Peyer's patch (tissue), 4 donors: Measurements from ENCODE around the gene ITGA11. TPM values are rescaled to one million over a fixed set of nuclear protein-coding genes. Genes with fewer than 3 reads are reported as not detected.

Source experiments
- DNase-seq, 3 donors: peaks; one replicate each; pipeline ENCODE4 v3.0.0-alpha.2; 2017 to 2019
- H3K27ac ChIP-seq, 4 donors: fragments of 200-600 bp; sonication (generic); one replicate each; pipeline ENCODE4 v1.5.1; 2016 to 2019
- H3K27me3 ChIP-seq, 2 donors: fragments of 200-600 bp; sonication (generic); one replicate each; pipeline ENCODE4 v1.5.1; 2019
- H3K36me3 ChIP-seq, 3 donors: fragments of 200-600 bp; sonication (generic); one replicate each; pipeline ENCODE4 v1.5.1; 2016 to 2019
- H3K4me1 ChIP-seq, 4 donors: fragments of 200-600 bp; sonication (generic); one replicate each; pipeline ENCODE4 v1.5.1; 2016 to 2019
- H3K4me3 ChIP-seq, 4 donors: fragments of 200-600 bp; sonication (generic); 1 replicate in 3 of 4; 2 replicates in 1 of 4; pipeline ENCODE4 v1.5.1; 2016 to 2019; ENCODE audit warnings: mild to moderate bottlenecking in 1 of 4
- H3K9me3 ChIP-seq, 4 donors: fragments of 200-600 bp; sonication (generic); one replicate each; pipeline ENCODE4 v1.5.1; 2016 to 2019; ENCODE audit warnings: mild to moderate bottlenecking in 1 of 4
- CTCF ChIP-seq, 6 experiments: fragments of 450-650 bp in 4 of 6; fragments of 200-600 bp in 2 of 6; sonication (generic) in 1 of 6; IDR thresholded peaks; one replicate each; pipeline ENCODE4 v1.5.1; 2017 to 2019; ENCODE audit warnings: antibody characterized with exemption in 6 of 6, mild to moderate bottlenecking in 3 of 6, moderate library complexity in 1 of 6
- POLR2A ChIP-seq, 2 donors: fragments of 450-650 bp; IDR thresholded peaks; one replicate each; pipeline ENCODE4 v1.5.1; 2017; ENCODE audit warnings: antibody characterized with exemption in 2 of 2, mild to moderate bottlenecking in 2 of 2, moderate library complexity in 2 of 2
- total RNA-seq, 4 donors: library from RNA; depleted of rRNA; stranded (reverse); fragments of >200 nt; gene quantifications; one replicate each; pipeline ENCODE4 v1.1.0, GENCODE V29; 2016

ITGA11 gene
- total RNA-seq, 4 donors from 2014 or later: 0.88 to 24.8 (median 2.6) TPM

GRCh38 chr15:68439506-68439905, 7.5 kb upstream of the ITGA11 start:
- Histone ChIP-seq H3K27me3 (no peaks in the 10 kb centered on the region), H3K4me1 (no peaks in the 10 kb centered on the region), H3K4me3 (no peak overlapping the region), H3K27ac (no peak overlapping the region), H3K9me3 (no peaks in the 10 kb centered on the region), H3K36me3 (no peaks in the 10 kb centered on the region)
- peak in 1 of 3 donors; percentile 23 for DNase-seq
- TF ChIP-seq CTCF (IDR thresholded peaks at IDR 0.05) (no peak), POLR2A (IDR thresholded peaks at IDR 0.05) (no peak)

- no peak overlapping the region for H3K4me3 ChIP-seq
- no peak overlapping the region for H3K27ac ChIP-seq
- H3K27me3 ChIP-seq: peaks cover 0 to 8% of the 10 kb centered on the region in 2 donors
- H3K9me3 ChIP-seq: no peaks in the 10 kb centered on the region
- TF ChIP-seq POLR2A (IDR thresholded peaks at IDR 0.05) (no peak), CTCF (IDR thresholded peaks at IDR 0.05) (no peak)
- H3K36me3 ChIP-seq: no peaks in the 10 kb centered on the region
- H3K4me1 ChIP-seq: peaks cover 0 to 9% (median 0%) of the 10 kb centered on the region in 4 donors
- no peak for DNase-seq
Observed at GRCh38 chr15:68436680-68437079, 4.7 kb upstream of the ITGA11 start.

DNA sequence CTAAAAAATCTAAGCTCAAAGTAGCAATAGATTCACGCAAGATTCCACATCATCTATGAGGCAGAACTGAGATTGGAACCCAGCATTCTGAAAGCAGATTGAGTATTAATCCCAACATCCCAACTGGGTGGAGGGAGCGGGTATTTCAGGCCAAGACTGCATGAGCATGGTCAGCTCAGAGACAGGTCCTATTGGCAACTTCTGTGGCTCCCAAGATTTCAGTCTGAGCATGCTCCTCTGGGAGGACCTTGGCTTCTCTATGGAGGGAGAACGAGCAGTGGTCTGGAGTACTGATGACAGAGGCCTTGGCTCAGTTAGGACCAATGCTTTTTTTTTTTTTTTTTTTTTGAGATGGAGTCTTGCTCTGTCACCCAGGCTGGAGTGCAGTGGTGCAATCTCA, 4.0 kb upstream of the ITGA11 start:
- DNase-seq: no peak
- H3K27ac ChIP-seq: no peak overlapping the region
- H3K4me1 ChIP-seq: peaks cover 0 to 16% (median 0%) of the 10 kb centered on the region in 4 donors
- no peaks in the 10 kb centered on the region for H3K36me3 ChIP-seq
- H3K9me3 ChIP-seq: no peaks in the 10 kb centered on the region
- H3K27me3 ChIP-seq: peaks cover 0 to 14% of the 10 kb centered on the region in 2 donors
- H3K4me3 ChIP-seq: no peak overlapping the region
- TF ChIP-seq CTCF (IDR thresholded peaks at IDR 0.05) (no peak), POLR2A (IDR thresholded peaks at IDR 0.05) (no peak)

DNA sequence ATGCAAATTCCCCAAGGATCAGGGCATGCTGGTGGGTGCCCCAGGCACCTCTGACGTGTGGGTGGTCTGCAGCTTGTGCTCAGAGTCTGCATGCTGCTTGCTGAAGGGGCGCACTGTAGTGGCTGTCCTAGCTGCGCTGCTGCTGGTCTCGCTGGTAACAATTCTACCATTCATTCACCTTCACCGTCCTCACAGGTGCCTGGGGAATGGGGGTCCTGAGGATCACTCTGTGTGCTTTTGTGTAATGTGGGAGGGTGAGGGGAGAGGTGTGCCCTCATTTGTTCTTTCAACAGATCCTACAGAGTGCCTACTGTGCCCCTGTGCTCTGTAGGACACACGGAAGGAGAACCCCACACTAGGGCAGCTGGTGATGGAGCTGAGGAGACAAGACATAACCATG, 2.1 kb upstream of the ITGA11 start:
- DNase-seq: peak in 1 of 3 donors; percentile 17
- Histone ChIP-seq H3K27ac (no peak overlapping the region), H3K9me3 (no peaks in the 10 kb centered on the region), H3K4me1 (peaks cover 0 to 17% (median 0%) of the 10 kb centered on the region in 4 donors), H3K4me3 (no peak overlapping the region), H3K36me3 (no peaks in the 10 kb centered on the region), H3K27me3 (peaks cover 0 to 14% of the 10 kb centered on the region in 2 donors)
- TF ChIP-seq POLR2A (IDR thresholded peaks at IDR 0.05) (no peak), CTCF (IDR thresholded peaks at IDR 0.05) (no peak)

DNA sequence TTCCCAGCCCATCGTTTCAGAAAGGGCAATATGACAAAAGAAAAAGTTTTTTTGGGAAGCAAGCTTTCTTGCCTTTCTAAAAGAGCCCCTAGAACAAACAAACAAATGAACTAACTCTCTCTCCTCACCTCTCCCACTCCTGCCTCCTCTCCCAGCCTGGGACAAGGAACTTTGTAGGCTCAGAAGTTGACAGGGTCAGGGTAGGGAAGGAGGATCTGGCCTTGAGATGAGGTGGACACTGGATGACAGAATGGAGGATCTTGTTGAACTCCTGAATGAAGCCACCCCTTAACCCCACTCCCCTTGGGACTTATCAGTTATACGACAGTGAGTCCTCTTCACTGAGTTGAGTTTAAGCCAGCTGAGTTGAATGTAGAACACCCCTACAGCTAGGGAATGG, 1.6 kb upstream of the ITGA11 start:
- Histone ChIP-seq H3K27me3 (peaks cover 0 to 14% of the 10 kb centered on the region in 2 donors), H3K27ac (no peak overlapping the region), H3K36me3 (no peaks in the 10 kb centered on the region), H3K4me3 (no peak overlapping the region), H3K4me1 (peaks cover 0 to 17% (median 0%) of the 10 kb centered on the region in 4 donors), H3K9me3 (no peaks in the 10 kb centered on the region)
- no peak for DNase-seq
- no peak for TF ChIP-seq POLR2A (IDR thresholded peaks at IDR 0.05)
- TF ChIP-seq CTCF (IDR thresholded peaks at IDR 0.05): no peak
